NCI-H82 (cell line): ENCODE measurements around the gene CLIP1.
A peak's percentile ranks its signal among the peaks of the same experiment; 100 is the strongest.
"Not testable (repeated sequence)": the region's sequence is repeated elsewhere in the genome, so short reads cannot be mapped to it uniquely, and the experiment has no call there.

Experiments used
- DNase-seq: peaks from one replicate; lab custom pipeline; 2025; lab: John Stamatoyannopoulos, UW

The CLIP1 gene

GRCh38 chr12:122435186-122435585, 12.7 kb upstream of the CLIP1 start:
- DNase-seq, result no peak

DNA sequence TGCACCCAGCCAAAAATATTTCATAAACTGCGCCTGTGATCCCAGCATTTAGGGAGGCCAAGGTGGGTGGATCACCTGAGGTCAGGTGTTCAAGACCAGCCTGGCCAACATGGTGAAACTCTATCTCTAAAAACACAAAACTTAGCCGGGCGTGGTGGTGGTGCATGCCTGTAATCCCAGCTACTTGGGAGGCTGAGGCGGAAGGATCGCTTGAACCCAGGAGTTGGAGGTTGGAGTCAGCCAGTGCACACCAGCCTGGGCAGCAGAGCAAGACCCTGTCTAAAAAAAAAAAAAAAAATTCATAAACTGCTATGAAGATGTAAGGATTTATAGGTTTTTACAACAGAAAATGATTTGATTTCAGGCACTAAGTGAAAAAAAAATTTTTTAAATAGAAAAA, 6.6 kb upstream of the CLIP1 start:
- DNase-seq, result not testable (repeated sequence)

DNA sequence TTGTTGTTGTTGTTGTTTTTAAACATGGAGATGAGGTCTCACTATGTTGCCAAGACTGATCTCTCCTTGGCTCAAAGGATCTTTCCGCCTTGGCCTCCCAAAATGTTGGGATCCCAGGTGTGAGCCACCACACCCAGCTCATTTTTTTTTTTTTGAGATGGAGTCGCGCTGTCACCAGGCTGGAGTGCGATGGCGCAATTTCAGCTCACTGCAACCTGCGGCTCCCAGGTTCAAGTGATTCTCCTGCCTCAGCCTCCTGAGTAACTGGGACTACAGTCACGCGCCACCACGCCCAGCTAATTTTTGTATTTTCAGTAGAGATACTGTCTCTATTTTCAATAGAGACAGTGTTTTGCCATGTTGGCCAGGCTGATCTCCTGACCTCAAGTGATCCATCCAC, 4.9 kb upstream of the CLIP1 start:
- DNase-seq, result no peak

DNA sequence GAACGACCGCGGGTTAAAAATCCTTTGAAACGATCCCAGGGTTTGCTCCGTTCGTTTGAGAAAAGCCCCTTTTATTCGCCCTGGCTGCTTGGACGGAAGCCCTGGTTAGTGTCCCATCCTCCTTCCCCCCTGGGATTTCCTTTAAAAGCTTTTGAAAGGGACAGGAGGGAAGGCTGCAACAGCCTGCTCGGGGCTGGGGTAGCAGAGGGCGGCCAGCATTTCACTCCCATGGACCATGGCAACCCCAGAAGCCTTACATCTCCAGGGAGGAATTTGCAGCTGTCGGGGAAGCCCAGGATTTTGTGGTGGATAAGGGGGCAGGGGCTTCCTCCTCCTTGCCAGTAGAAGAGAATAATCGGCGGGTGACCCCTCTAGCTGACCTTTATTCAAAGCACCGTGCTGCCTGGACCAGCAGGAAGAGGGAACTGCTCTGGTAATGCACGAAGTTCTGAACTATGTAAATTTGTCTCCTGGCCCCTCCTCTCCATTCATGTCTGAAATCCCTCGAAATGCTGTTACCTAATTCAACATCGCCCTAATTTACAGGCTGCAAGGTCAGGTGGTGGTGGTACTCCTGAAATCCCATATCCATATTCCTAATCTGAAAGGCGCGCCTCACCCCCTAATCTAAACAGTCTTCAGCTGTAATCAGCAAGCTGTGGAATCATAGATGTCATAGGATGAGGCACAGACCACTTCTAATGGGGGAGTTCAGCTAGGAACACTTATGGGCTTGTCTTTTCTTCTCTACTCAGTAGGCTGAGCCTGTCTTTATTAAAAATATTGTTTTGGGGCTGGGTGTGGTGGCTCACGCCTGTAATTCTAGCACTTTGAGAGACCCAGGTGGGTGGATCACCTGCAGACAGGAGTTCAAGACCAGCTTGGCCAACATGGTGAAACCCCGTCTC, 1.0 kb upstream of the CLIP1 start:
- peak; percentile 84 for DNase-seq

DNA sequence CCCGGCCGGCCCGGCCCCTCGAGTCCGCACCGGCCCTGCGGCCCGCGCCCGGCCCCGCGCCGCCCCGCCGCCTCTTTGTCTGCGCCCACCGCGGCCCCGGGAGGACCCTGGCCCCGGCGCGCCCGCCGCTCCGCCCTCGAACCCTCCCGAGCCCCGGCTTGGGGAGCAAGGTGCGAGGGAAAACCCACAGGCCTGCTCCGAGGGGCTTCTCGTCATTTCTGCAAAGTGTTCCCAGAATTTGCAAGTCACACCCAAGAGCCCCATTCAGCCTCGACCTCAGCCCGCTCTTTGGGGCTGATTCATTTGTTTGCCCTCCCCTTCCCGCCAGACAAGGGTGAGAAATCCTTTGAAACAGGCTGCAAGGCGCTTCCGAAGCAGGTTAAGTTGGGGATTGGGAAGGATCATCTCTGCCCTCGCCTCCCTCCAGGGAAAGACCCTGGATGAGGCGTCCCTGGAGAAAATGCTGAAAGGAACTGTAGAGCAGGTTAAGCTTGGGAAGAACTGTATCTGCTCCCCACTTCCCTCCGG, 325 bp upstream of the CLIP1 start:
- DNase-seq, result peak; percentile 84

DNA sequence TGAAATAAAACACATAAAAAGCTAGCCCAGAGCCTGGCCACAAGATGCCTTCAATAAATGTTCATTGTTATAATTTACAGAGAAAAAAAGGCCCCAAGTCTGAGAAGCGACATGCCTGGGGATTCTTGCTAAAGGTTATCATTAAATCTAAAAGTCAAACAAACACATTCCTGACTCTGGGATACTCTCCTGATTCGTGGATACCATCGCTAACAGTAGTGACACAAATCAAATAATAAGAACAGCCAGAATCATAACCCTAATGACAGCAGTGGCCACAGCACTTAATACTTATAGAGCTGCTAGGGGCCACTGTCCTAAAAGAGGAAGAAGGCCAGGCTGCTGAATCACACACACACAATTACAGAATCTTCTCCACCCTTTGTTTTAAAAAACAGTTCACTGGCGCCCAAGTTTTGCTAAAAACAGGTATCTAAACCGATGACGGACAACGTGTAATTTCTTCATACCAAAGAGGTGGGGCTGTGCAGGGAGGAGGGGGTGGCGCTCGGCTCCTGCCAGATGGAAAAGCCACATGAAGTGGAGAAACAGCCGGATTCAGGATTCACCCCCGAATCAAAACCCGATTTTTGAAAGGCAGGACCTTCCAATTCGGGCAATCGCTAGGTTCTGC, 1.2 kb downstream of the CLIP1 start:
- DNase-seq, result peak; percentile 68

- no peak for DNase-seq
These were observed 1.9 kb downstream of the CLIP1 start for GRCh38 chr12:122420471-122421162.

DNA sequence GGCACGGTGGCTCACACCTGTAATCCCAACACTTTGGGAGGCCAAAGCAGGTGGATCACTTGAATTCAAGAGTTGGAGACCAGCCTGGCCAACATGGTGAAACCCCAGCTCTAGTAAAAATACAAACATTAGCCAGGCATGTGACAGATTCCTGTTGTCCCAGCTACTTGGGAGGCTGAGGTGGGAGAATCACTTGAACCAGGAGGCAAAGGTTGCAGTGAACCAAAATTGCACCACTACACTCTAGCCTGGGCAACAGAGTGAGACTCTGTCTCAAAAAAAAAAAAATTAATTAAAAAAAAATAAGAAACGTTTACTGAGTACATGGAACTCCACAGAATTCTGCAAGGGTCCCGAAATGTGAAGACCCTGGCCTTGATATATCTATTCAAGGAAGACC, 3.4 kb downstream of the CLIP1 start:
- DNase-seq, result not testable (repeated sequence)

DNA sequence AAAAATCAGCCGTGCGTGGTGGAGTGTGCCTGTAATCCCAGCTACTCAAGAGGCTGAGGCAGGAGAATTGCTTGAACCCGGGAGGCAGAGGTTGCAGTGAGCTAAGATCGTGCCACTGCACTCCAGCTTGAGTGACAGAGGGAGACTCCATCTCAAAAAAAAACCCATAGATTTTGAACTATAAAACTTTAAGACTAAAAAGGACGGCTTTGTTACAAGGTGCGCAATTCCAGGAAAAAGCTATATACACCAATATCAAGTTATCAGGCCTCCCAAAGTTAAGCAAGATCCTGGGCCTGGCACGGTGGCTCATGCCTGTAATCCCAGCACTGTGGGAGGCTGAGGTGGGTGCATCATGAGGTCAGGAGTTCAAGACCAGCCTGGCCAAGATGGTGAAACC, 6.8 kb downstream of the CLIP1 start:
- not testable (repeated sequence) for DNase-seq

DNA sequence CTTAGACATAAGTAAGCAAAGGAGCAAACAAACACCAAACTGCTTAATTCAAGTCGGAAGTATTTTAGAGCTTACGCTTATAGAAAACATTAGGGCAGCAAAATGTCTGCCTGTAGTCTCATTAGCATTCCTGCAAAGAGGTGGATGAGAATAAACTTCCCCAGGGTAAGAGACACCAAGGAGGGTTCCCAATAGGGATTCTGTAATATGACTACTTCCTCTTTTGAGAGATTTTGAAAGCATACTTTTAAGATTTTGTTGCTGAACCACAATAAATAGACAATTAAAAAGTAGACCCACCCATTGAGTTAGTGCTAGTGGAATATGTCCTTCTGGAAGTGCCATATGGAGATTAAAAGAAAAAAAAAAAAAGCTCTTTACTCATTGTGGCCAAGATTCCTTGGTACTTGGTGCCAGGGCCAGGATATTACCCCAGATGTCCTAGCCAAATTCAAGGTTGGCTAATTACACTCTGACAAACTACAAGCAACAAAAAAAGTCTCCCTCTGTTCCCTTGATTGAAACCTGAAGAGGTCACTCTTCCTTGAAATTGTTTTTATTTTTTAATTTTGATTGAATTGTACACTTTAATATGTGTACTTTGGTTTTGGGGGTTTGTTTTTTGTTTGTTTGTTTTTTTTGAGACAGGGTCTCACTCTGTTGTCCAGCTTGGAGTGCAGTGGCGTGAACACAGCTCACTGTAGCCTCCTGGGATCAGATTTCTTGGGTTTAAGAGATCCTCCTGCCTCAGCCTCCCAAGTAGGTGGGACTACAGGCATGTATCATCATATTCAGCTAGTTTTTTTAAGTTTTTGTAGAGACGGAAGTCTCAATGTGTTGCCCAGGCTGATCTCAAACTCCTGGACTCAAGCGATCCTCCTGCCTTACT, 8.7 kb downstream of the CLIP1 start:
- peak; percentile 16 for DNase-seq

GRCh38 chr12:122412851-122413433, 9.5 kb downstream of the CLIP1 start:
- DNase-seq, result no peak

DNA sequence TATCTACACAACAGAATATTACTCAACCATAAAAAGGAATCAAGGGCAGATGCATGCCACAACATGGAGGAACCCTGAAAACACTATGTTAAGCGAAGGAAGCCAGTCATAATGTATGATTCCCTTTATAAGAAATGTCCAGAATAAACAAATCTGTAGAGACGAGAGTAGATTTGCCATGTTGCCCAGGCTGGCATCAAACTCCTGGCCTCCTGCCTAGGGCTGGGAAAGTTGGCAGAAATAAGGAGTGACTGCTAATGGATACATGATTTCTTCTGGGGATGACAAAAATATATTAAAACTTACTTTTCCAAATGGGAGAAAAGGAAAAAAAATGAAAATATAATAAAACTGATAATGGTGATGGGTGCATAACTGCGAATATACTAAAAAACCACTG, 10.9 kb downstream of the CLIP1 start:
- DNase-seq, result no peak

GRCh38 chr12:122407208-122407607, 15.3 kb downstream of the CLIP1 start:
- DNase-seq, result no peak

DNA sequence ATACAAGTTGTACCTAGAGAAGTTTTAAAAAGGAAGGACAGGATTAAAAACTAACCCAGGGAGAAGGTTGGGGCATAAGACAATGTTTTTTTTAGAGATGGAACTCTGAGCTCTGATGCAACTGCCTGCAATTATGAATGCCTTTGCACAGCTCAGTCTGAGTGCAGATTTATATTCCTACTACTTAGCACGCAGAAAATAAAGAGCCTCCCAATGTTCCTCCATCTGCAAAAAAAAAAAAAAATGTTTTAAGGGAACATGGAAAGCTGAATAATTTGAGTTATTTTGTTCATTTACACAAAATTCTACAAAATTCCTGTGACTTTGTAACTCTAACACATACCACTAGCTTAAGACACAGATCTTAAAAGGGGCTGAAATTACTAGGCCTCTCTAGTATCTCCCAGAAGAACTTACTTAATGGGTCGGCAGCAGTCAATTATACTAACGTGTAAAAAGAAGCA, 15.7 kb downstream of the CLIP1 start:
- no peak for DNase-seq

DNA sequence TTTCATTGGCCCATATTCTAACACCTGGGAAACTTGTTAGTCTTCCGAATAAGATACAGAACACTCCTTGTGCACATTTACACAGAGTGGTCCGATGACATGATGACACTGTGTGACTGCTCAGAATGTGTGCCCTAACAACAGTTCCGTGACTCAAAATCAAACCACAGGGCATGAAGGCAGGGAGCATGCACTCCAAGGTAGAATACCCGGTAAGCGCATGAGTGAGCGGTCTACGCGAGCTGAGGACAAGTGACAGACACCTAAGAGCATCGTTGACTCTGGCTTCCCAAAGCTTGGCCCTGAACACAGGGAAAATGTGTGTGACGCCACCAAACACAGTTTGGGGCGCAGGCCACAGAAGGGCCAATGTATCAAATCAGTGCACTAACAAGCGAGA, 18.6 kb downstream of the CLIP1 start:
- DNase-seq, result no peak

GRCh38 chr12:122403115-122403770, 19.2 kb downstream of the CLIP1 start:
- DNase-seq, result no peak

DNA sequence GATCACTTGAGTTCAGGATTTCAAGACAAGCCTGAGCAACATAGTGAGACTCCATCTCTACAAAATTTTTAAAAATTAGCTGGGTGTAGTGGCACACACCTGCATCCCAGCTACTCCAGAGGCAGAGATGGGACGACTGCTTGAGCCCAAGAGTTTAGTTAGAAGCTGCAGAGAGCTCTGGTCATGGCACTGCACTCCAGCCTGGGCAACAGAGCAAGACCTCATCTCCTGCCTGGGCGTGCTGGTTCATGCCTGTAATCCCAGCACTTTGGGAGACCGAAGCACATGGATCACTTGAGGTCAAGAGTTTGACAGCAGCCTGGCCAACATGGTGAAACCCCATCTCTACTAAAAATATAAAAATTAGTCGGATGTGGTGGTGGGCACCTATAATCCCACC, 20.2 kb downstream of the CLIP1 start:
- no peak for DNase-seq

DNA sequence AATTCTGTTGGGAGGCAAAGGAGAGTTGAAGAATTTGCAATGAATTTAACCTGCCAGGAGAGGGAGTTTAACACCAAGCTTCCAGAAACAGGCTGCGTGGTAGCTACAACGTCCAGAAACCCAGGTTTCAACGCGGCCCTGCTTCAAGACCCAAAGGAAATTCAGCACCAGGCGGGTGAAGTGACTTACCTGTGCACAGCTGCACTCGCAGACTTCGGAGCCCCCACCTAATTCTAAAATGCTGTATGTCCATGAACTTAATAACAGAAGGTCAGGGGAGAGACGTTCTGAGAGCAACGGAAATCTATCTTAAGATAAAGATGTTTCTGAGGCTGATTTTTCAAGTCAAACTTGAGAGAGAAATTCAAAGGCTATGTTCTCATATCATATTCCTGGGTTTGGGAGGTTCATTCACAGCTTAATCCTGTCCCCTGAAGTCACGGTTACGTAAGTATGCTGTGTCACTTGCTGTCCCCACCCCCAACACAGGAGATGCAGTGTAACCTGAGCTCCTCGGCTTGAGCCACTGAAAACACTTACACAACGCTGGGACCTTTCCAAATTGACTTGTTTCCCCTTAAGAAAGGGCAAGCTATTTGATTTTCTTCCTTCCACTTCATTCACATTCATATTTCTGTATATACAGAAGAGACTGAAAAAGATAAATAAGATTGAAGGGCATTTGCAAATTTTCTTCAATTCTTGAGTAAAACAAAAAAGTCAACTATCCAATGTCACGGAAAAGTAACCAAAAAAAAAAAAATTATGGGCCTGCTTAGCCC, 22.7 kb downstream of the CLIP1 start:
- DNase-seq, result peak; percentile 85

DNA sequence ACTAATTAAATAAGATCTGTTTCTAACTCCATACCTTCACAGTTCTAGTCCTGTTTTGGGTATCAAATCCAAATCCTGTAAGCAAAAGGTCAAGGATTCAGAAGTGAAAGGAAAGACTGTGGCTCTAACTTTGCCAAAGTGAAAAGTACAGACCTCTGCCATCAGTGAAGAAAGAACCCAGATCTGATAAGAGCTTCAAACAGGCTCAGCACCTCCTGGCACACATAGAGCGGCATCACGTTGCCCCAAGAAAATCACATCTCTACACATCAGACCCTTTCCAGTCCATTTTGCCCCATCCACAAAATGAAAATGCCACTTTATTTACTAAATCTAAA, 23.2 kb downstream of the CLIP1 start:
- no peak for DNase-seq

- not testable (repeated sequence) for DNase-seq
These were observed 24.5 kb downstream of the CLIP1 start for GRCh38 chr12:122397981-122398380.
